Brain pericyte (primary cell): Measurements from ENCODE around the gene TBCB.
"Not testable (repeated sequence)": the region's sequence is repeated elsewhere in the genome, so short reads cannot be mapped to it uniquely, and the experiment has no call there.

Experiments
- DNase-seq: peaks from one replicate; pipeline ENCODE4 v3.0.0-alpha.2; 2012; ENCODE audit warnings: low read depth, low spot score

Gene TBCB

GRCh38 chr19:36115453-36116343 lies at the start of gene TBCB:
Gene TBCB (plus strand): TSS chr19:36115468. CDS start chr19:36115561, 93 bp downstream.
- DNase-seq: no peak

- DNase-seq: no peak
Measured at GRCh38 chr19:36067681-36068080, 47.6 kb upstream of the TBCB start.

- DNase-seq: not testable (repeated sequence)
Measured at GRCh38 chr19:36068810-36069499, 46.3 kb upstream of the TBCB start.

- no peak for DNase-seq
Measured at GRCh38 chr19:36072081-36072480, 43.2 kb upstream of the TBCB start.

- no peak for DNase-seq
Measured at GRCh38 chr19:36073121-36073876, 42.0 kb upstream of the TBCB start.

GRCh38 chr19:36079389-36079945 lies 35.8 kb upstream of the TBCB start:
- no peak for DNase-seq

GRCh38 chr19:36081385-36081784 lies 33.9 kb upstream of the TBCB start:
- no peak for DNase-seq

GRCh38 chr19:36081894-36082293 lies 33.4 kb upstream of the TBCB start:
- no peak for DNase-seq

GRCh38 chr19:36082916-36083315 lies 32.4 kb upstream of the TBCB start:
- no peak for DNase-seq

GRCh38 chr19:36084231-36085009 lies 30.8 kb upstream of the TBCB start:
- DNase-seq: no peak

GRCh38 chr19:36086326-36086725 lies 28.9 kb upstream of the TBCB start:
- no peak for DNase-seq

GRCh38 chr19:36089847-36090246 lies 25.4 kb upstream of the TBCB start:
- no peak for DNase-seq

- DNase-seq: no peak
Measured at GRCh38 chr19:36090910-36091695, 24.2 kb upstream of the TBCB start.

- no peak for DNase-seq
Measured at GRCh38 chr19:36092566-36092965, 22.7 kb upstream of the TBCB start.

- no peak for DNase-seq
Measured at GRCh38 chr19:36093146-36093662, 22.1 kb upstream of the TBCB start.

- DNase-seq: no peak
Measured at GRCh38 chr19:36093687-36094086, 21.6 kb upstream of the TBCB start.

- no peak for DNase-seq
Measured at GRCh38 chr19:36097036-36097435, 18.2 kb upstream of the TBCB start.

- no peak for DNase-seq
Measured at GRCh38 chr19:36099166-36099785, 16.0 kb upstream of the TBCB start.

GRCh38 chr19:36100476-36100875 lies 14.8 kb upstream of the TBCB start:
- no peak for DNase-seq
